H1 (cell line): ENCODE data around the gene TOB1. TPM values are rescaled to one million over a fixed set of nuclear protein-coding genes. Genes with fewer than 3 reads are reported as not detected.

Experiments
- JUND ChIP-seq: IDR thresholded peaks from 2 replicates; pipeline ENCODE4 v1.6.1; 2011; ENCODE audit warnings: mild to moderate bottlenecking, improper control_type of control experiment, low read length
- polyA plus RNA-seq, 7 experiments: library from polyadenylated mRNA; depleted of rRNA in 3 of 7; stranded (reverse) in 5 of 7; unstranded in 2 of 7; fragments of >200 nt in 5 of 7; fragments of 200-250 nt in 2 of 7; gene quantifications; 1 replicate in 5 of 7; 2 replicates in 1 of 7; 4 replicates in 1 of 7; pipeline versions ENCODE4 v1.2.1 to v1.2.3, GENCODE V29; 2011 to 2013; ENCODE audit warnings: missing spikeins in 2 of 7, mixed read lengths in 2 of 7
- total RNA-seq: library from RNA; stranded (reverse); fragmentation: NEBNext Ultra II Directional; extraction: Animal tissue kit (Norgen Biotek cat#: 25700); gene quantifications from 2 replicates; pipeline ENCODE4 v1.2.1, GENCODE V29; 2021

TOB1 gene
- total and polyA plus RNA-seq, 2 of the 8 experiments (the other 6 are each of a cell fraction or from before 2014, with no cell fraction given): 14.4 to 20.8 TPM

DNA sequence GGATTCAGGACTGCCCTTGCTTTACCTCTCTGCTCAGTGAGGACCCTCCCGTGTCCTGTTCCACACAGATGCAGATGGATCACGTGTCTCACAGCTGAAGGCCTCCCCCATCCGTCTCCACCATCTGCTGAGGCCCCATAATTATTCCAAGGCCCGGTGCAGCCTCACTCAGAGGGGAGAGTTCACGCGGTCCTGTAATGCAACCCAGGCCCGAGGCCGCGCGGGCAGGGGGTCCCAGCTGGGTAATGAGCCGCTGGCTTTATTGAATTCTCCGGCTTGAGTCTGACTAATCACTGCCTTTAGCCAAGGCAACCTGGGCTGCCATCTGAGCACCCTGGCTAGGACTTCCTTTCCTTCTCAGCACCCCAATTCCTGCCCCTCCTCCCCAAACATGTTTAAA is 35.2 kb downstream of the TOB1 start (continued):
- no peak for TF ChIP-seq JUND
